Germinal center (tissue), 1 donor: ENCODE data around the gene WDR59.
"Not testable (repeated sequence)": the region's sequence is repeated elsewhere in the genome, so short reads cannot be mapped to it uniquely, and the experiment has no call there.

Experiments
- DNase-seq: peaks from one replicate; pipeline ENCODE4 v3.0.0; 2012; ENCODE audit warnings: mixed read lengths, low spot score

Gene WDR59

GRCh38 chr16:75012380-75013081 is 27.6 kb upstream of the WDR59 start:
- no peak for DNase-seq

GRCh38 chr16:75011634-75012307 is 26.8 kb upstream of the WDR59 start:
- no peak for DNase-seq

GRCh38 chr16:75010427-75010826 is 25.5 kb upstream of the WDR59 start:
- DNase-seq, result no peak

- no peak for DNase-seq
Observed at GRCh38 chr16:75007443-75007842, 22.5 kb upstream of the WDR59 start.

- DNase-seq, result no peak
Observed at GRCh38 chr16:75005697-75006096, 20.8 kb upstream of the WDR59 start.

- DNase-seq, result no peak
Observed at GRCh38 chr16:75004460-75004859, 19.5 kb upstream of the WDR59 start.

GRCh38 chr16:75003931-75004330 is 19.0 kb upstream of the WDR59 start:
- DNase-seq, result no peak

GRCh38 chr16:75002474-75002873 is 17.6 kb upstream of the WDR59 start:
- no peak for DNase-seq

- DNase-seq, result peak; percentile 13
Observed at GRCh38 chr16:75000481-75001081, 15.7 kb upstream of the WDR59 start.

GRCh38 chr16:74999609-75000480 is 14.9 kb upstream of the WDR59 start:
- DNase-seq, result peak; percentile 49

GRCh38 chr16:74999219-74999608 is 14.3 kb upstream of the WDR59 start:
- peak; percentile 47 for DNase-seq

- peak; percentile 80 for DNase-seq
Observed at GRCh38 chr16:74998481-74999218, 13.7 kb upstream of the WDR59 start, which contains the start of gene ZNRF1. TSS of gene ZNRF1 (plus strand) at chr16:74999024. CDS start at chr16:74999672, 648 bp downstream.

- DNase-seq, result no peak
Observed at GRCh38 chr16:74997042-74997491, 12.1 kb upstream of the WDR59 start.

GRCh38 chr16:74995986-74996385 is 11.1 kb upstream of the WDR59 start:
- no peak for DNase-seq

- no peak for DNase-seq
Observed at GRCh38 chr16:74991593-74992403, 6.9 kb upstream of the WDR59 start.

- no peak for DNase-seq
Observed at GRCh38 chr16:74991268-74991592, 6.3 kb upstream of the WDR59 start.

- no peak for DNase-seq
Observed at GRCh38 chr16:74990832-74991231, 5.9 kb upstream of the WDR59 start.

GRCh38 chr16:74989864-74990263 is 4.9 kb upstream of the WDR59 start:
- not testable (repeated sequence) for DNase-seq

GRCh38 chr16:74987027-74987681 is 2.2 kb upstream of the WDR59 start:
- DNase-seq, result no peak

GRCh38 chr16:74984194-74984528 is 762 bp downstream of the WDR59 start:
- no peak for DNase-seq
